H1 (cell line): ENCODE results near the gene NEK11. TPM values are rescaled to one million over a fixed set of nuclear protein-coding genes. Genes with fewer than 3 reads are reported as not detected.

Source experiments
- CTCF ChIA-PET: fragments of 300-600 bp; sonication (Branson Sonifier 250); formaldehyde crosslinking; loops from one replicate; lab custom pipeline; 2021; ENCODE audit not compliant: partially characterized antibody; lab: Charles Lee
- POLR2A ChIA-PET: fragments of 300-600 bp; sonication (Branson Sonifier 250); formaldehyde crosslinking; loops from one replicate; lab custom pipeline; 2021; ENCODE audit warnings: inconsistent platforms; ENCODE audit not compliant: partially characterized antibody; lab: Charles Lee
- DNase-seq, 2 experiments: peaks; one replicate each; pipeline versions ENCODE4 v3.0.0 to v3.0.0-alpha.2; 2010 to 2022; ENCODE audit warnings: low spot score in 2 of 2, low read depth in 1 of 2, mixed read lengths in 1 of 2
- FAIRE-seq: peaks from 2 replicates; lab custom pipeline; 2011; peaks lifted over from hg19 to GRCh38; lab: Jason Lieb, UNC
- H2AFZ ChIP-seq: 2 replicates; pipeline ENCODE4 v1.8.1; 2012; ENCODE audit warnings: low read length, inconsistent platforms
- H2AK5ac ChIP-seq: 2 replicates; pipeline ENCODE4 v1.6.1; 2013; ENCODE audit warnings: low read depth, low read length
- H2BK120ac ChIP-seq: replicated peaks from 2 replicates; pipeline ENCODE3; 2013; ENCODE audit warnings: low read depth, low read length, inconsistent platforms
- H2BK12ac ChIP-seq: 2 replicates; pipeline ENCODE4 v1.6.1; 2013; ENCODE audit warnings: low read depth, low read length
- H2BK15ac ChIP-seq: 2 replicates; pipeline ENCODE4 v1.6.1; 2013; ENCODE audit warnings: low read length
- H2BK20ac ChIP-seq: 2 replicates; pipeline ENCODE4 v1.6.1; 2013; ENCODE audit warnings: low read length
- H2BK5ac ChIP-seq: 2 replicates; pipeline ENCODE4 v1.6.1; 2013; ENCODE audit warnings: low read depth, low read length
- H3K14ac ChIP-seq: 2 replicates; pipeline ENCODE4 v1.6.1; 2013; ENCODE audit warnings: inconsistent platforms; ENCODE audit not compliant: insufficient read length
- H3K18ac ChIP-seq: 2 replicates; pipeline ENCODE4 v1.6.1; 2013; ENCODE audit warnings: low read length; ENCODE audit errors: extremely low read depth
- H3K23ac ChIP-seq: 2 replicates; pipeline ENCODE4 v1.6.1; 2013; ENCODE audit warnings: inconsistent platforms; ENCODE audit not compliant: insufficient read length
- H3K23me2 ChIP-seq: 2 replicates; pipeline ENCODE4 v1.6.1; 2013; ENCODE audit warnings: low read depth, low read length
- H3K27ac ChIP-seq: 2 replicates; pipeline ENCODE4 v1.6.1; 2011; ENCODE audit warnings: low read depth, low read length, inconsistent platforms
- H3K27me3 ChIP-seq, 4 experiments: replicated peaks in 1 of 4; 1 replicate in 1 of 4; 2 replicates in 3 of 4; pipeline versions ENCODE4 v1.6.1 to v1.8.1; 2011 to 2013; ENCODE audit warnings: low read length in 3 of 4, mild to moderate bottlenecking in 3 of 4, inconsistent platforms in 2 of 4, mixed read lengths in 2 of 4, moderate library complexity in 1 of 4; ENCODE audit not compliant: control insufficient read depth in 3 of 4, insufficient read depth in 3 of 4; ENCODE audit errors: extremely low read depth in 1 of 4
- H3K36me3 ChIP-seq, 4 experiments: 2 replicates each; pipeline versions ENCODE4 v1.6.1 to v1.8.1; 2011 to 2013; ENCODE audit warnings: mild to moderate bottlenecking in 4 of 4, low read length in 3 of 4, moderate library complexity in 2 of 4, control low read depth in 1 of 4, inconsistent platforms in 1 of 4; ENCODE audit not compliant: insufficient read depth in 4 of 4, control insufficient read depth in 2 of 4
- H3K4ac ChIP-seq: replicated peaks from 2 replicates; pipeline ENCODE3; 2013; ENCODE audit warnings: low read length, low read depth, mixed read lengths, inconsistent platforms; ENCODE audit not compliant: insufficient read length
- H3K4me1 ChIP-seq, 4 experiments: replicated peaks in 1 of 4; 1 replicate in 1 of 4; 2 replicates in 3 of 4; pipeline versions ENCODE4 v1.6.1 to v1.8.1; 2011 to 2013; ENCODE audit warnings: low read length in 3 of 4, inconsistent platforms in 2 of 4, mixed read lengths in 1 of 4; ENCODE audit not compliant: insufficient read depth in 4 of 4, control insufficient read depth in 3 of 4
- H3K4me2 ChIP-seq, 2 experiments: 2 replicates each; pipeline versions ENCODE4 v1.6.1 to v1.8.1; 2011 to 2013; ENCODE audit warnings: low read depth in 2 of 2, low read length in 2 of 2, control low read depth in 1 of 2, inconsistent platforms in 1 of 2, mild to moderate bottlenecking in 1 of 2; ENCODE audit not compliant: insufficient read depth in 1 of 2
- H3K4me3 ChIP-seq, 4 experiments: fragments of 200-600, 300-600 bp in 1 of 4; sonication (generic), shearing (Covaris generic), sonication (Bioruptor Twin) in 1 of 4; 2 replicates each; pipeline versions ENCODE4 v1.5.1 to v1.8.1; 2011 to 2016; ENCODE audit warnings: low read length in 4 of 4, low read depth in 3 of 4, control low read depth in 2 of 4, inconsistent platforms in 2 of 4, mild to moderate bottlenecking in 2 of 4, mixed read lengths in 1 of 4, moderate library complexity in 1 of 4; ENCODE audit not compliant: insufficient read depth in 2 of 4; ENCODE audit errors: extremely low read depth in 1 of 4
- H3K56ac ChIP-seq: replicated peaks from 2 replicates; pipeline ENCODE3; 2013; ENCODE audit warnings: low read depth, mild to moderate bottlenecking, mixed read lengths, low read length, inconsistent platforms; ENCODE audit not compliant: insufficient read length
- H3K79me1 ChIP-seq: 2 replicates; pipeline ENCODE4 v1.6.1; 2013; ENCODE audit warnings: low read depth, low read length, control low read depth
- H3K79me2 ChIP-seq, 2 experiments: 2 replicates each; pipeline versions ENCODE4 v1.6.1 to v1.8.1; 2012 to 2013; ENCODE audit warnings: low read length in 2 of 2, mild to moderate bottlenecking in 2 of 2, inconsistent platforms in 1 of 2; ENCODE audit not compliant: insufficient read depth in 2 of 2, control insufficient read depth in 1 of 2
- H3K9ac ChIP-seq, 4 experiments: replicated peaks in 1 of 4; 1 replicate in 1 of 4; 2 replicates in 3 of 4; pipeline versions ENCODE4 v1.6.1 to v1.8.1; 2011 to 2013; ENCODE audit warnings: low read depth in 3 of 4, low read length in 3 of 4, control low read depth in 2 of 4, mild to moderate bottlenecking in 2 of 4, moderate library complexity in 2 of 4, inconsistent platforms in 1 of 4; ENCODE audit errors: extremely low read depth in 1 of 4
- H3K9me3 ChIP-seq, 2 experiments: 2 replicates each; pipeline versions ENCODE4 v1.6.1 to v1.8.1; 2012 to 2013; ENCODE audit warnings: mild to moderate bottlenecking in 2 of 2, moderate library complexity in 2 of 2, control low read depth in 1 of 2, inconsistent platforms in 1 of 2, low read depth in 1 of 2, low read length in 1 of 2, mixed read lengths in 1 of 2; ENCODE audit not compliant: insufficient read depth in 2 of 2
- H4K20me1 ChIP-seq, 2 experiments: replicated peaks in 1 of 2; 2 replicates each; pipeline versions ENCODE3 to v1.8.1; 2011 to 2013; ENCODE audit warnings: inconsistent platforms in 2 of 2, low read length in 2 of 2, mild to moderate bottlenecking in 1 of 2; ENCODE audit not compliant: insufficient read depth in 2 of 2, control insufficient read depth in 1 of 2
- H4K5ac ChIP-seq: 2 replicates; pipeline ENCODE4 v1.6.1; 2013; ENCODE audit warnings: low read length, low read depth, mixed read lengths, inconsistent platforms; ENCODE audit not compliant: insufficient read length
- H4K8ac ChIP-seq: 2 replicates; pipeline ENCODE4 v1.8.0; 2013; ENCODE audit warnings: mild to moderate bottlenecking, moderate library complexity, low read length, inconsistent platforms; ENCODE audit not compliant: insufficient read depth; ENCODE audit errors: extremely low read depth
- H4K91ac ChIP-seq: replicated peaks from 2 replicates; pipeline ENCODE3; 2013; ENCODE audit warnings: low read length, mixed read lengths, inconsistent platforms; ENCODE audit not compliant: insufficient read length
- EZH2 ChIP-seq: fragments of 200-600 bp; sonication (generic); IDR thresholded peaks from 2 replicates; pipeline ENCODE4 v1.7.1; 2012; ENCODE audit warnings: low read depth, mild to moderate bottlenecking, moderate library complexity, low read length, inconsistent platforms; ENCODE audit not compliant: severe bottlenecking
- HDAC2 ChIP-seq, 2 experiments: fragments of 300-600 bp in 1 of 2; sonication (generic) in 1 of 2; IDR thresholded peaks; 2 replicates each; pipeline ENCODE4 v1.6.1; 2011 to 2012; ENCODE audit warnings: low read depth in 2 of 2, low read length in 2 of 2, mild to moderate bottlenecking in 2 of 2, moderate library complexity in 2 of 2, borderline replicate concordance in 1 of 2, inconsistent platforms in 1 of 2
- SAP30 ChIP-seq: fragments of 300-600 bp; sonication (generic); IDR thresholded peaks from 2 replicates; pipeline ENCODE4 v1.7.1; 2012; ENCODE audit warnings: low read length, moderate library complexity, mild to moderate bottlenecking, inconsistent platforms; ENCODE audit not compliant: insufficient read depth, insufficient replicate concordance
- SIRT6 ChIP-seq: IDR thresholded peaks from one replicate; pipeline ENCODE4 v1.7.1; 2012; ENCODE audit warnings: low read length, inconsistent platforms
- WGBS, 2 experiments: shearing (Covaris generic) in 1 of 2; methylation state at CpG; one replicate each; pipeline versions ENCODE4 v1.1.6 to v1.1.7; 2013 to 2015; ENCODE audit warnings: low lambda C conversion rate in 2 of 2, mixed read lengths in 2 of 2, inconsistent platforms in 1 of 2, low coverage in 1 of 2, missing lambda C conversion rate in 1 of 2; ENCODE audit not compliant: insufficient replicate concordance in 2 of 2, insufficient coverage in 1 of 2, insufficient read length in 1 of 2; ENCODE audit errors: extremely low coverage in 1 of 2, missing lambda C conversion rate in 1 of 2; 5-methylcytosine and 5-hydroxymethylcytosine counted together
- polyA plus RNA-seq, 7 experiments: library from polyadenylated mRNA; depleted of rRNA in 3 of 7; stranded (reverse) in 5 of 7; unstranded in 2 of 7; fragments of >200 nt in 5 of 7; fragments of 200-250 nt in 2 of 7; gene quantifications; 1 replicate in 5 of 7; 2 replicates in 1 of 7; 4 replicates in 1 of 7; pipeline versions ENCODE4 v1.2.1 to v1.2.3, GENCODE V29; 2011 to 2013; ENCODE audit warnings: missing spikeins in 2 of 7, mixed read lengths in 2 of 7
- total RNA-seq: library from RNA; stranded (reverse); fragmentation: NEBNext Ultra II Directional; extraction: Animal tissue kit (Norgen Biotek cat#: 25700); gene quantifications from 2 replicates; pipeline ENCODE4 v1.2.1, GENCODE V29; 2021

The NEK11 gene
- total and polyA plus RNA-seq, 2 of the 8 experiments (the other 6 are each of a cell fraction or from before 2014, with no cell fraction given), result 0.60 TPM; not detected in 1

DNA sequence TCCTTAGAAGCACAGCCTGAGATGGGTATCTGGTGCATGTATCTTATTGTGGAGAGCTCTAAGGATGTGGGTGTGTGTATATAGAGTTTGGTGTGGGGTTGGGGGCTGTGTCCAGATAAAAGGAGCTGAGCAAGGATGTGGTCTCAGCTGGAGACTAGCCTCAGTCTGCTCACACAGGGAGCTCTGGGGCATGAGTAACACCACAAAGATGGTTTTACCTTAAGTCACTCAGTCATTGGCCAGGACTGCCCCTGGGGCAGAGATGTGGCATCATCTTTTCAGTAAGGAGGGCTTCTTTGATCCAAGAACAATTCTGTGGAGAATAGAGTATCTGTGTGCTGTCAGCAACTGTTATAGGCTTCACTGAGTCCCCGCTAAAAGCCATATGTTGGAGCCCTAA is 191.5 kb downstream of the NEK11 start:
- no peak overlapping the region for H3K4ac ChIP-seq
- H2AFZ ChIP-seq, result no peak overlapping the region
- peaks cover 0 to 7% (median under 1%) of the 10 kb centered on the region in 4 experiments; a peak in 1 of 7 replicates for H3K4me1 ChIP-seq
- no peak overlapping the region for H2BK12ac ChIP-seq
- no peak overlapping the region for H2AK5ac ChIP-seq
- H4K8ac ChIP-seq, result no peak overlapping the region
- H2BK15ac ChIP-seq, result 0 out of 2 replicates have a peak overlapping the region, but pooled peaks have one; percentile 22
- H2BK5ac ChIP-seq, result no peak overlapping the region
- H2BK20ac ChIP-seq, result no peak overlapping the region
- H3K36me3 ChIP-seq, result no peaks in the 10 kb centered on the region
- H3K79me2 ChIP-seq, result no peaks in the 10 kb centered on the region
- no peak overlapping the region for H4K91ac ChIP-seq
- H3K27me3 ChIP-seq, result no peaks in the 10 kb centered on the region
- no peaks in the 10 kb centered on the region for H3K79me1 ChIP-seq
- FAIRE-seq, result no peak
- H3K23me2 ChIP-seq, result no peaks in the 10 kb centered on the region; the same call in 1 of the 2 replicates
- H3K9me3 ChIP-seq, result no peaks in the 10 kb centered on the region
- ChIA-PET CTCF (no interaction called here), POLR2A (no interaction called here)
- DNase-seq, result no peak
- no peak overlapping the region for H3K18ac ChIP-seq
- H3K56ac ChIP-seq, result no peak overlapping the region
- H2BK120ac ChIP-seq, result no peak overlapping the region
- no peaks in the 10 kb centered on the region for H4K20me1 ChIP-seq
- H3K9ac ChIP-seq, result no peak overlapping the region
- H3K4me3 ChIP-seq, result no peak overlapping the region
- no peak overlapping the region for H3K4me2 ChIP-seq
- no peak overlapping the region for H3K23ac ChIP-seq
- no peak overlapping the region for H3K14ac ChIP-seq
- no peak overlapping the region for H4K5ac ChIP-seq
- 90% methylated on average over 1 of the region's 1 CpG; no CpG with 5 or more reads in 1 of the 2 experiments for WGBS, 2 experiments
- no peak overlapping the region for H3K27ac ChIP-seq
- TF ChIP-seq HDAC2 (IDR thresholded peaks at IDR 0.05; ENCODE audit: borderline replicate concordance in 1 of 2, low read depth in 2 of 2, low read length in 2 of 2) (no peak), SAP30 (no peak), SIRT6 (no peak), EZH2 (no peak)
